SK-N-SH treated with all-trans-retinoic acid at 6 μM for 48 hours (cell line): Measurements from ENCODE around the gene ATG10.

Experiments
- ATAC-seq: fragments of 200-7000 bp; cut with Tn5 transposase; 3 replicates; pipeline ENCODE4 v1.9.1; 2020; ENCODE audit warnings: mild to moderate bottlenecking, moderate library complexity
- ARNTL ChIP-seq: fragments of 450-650 bp; formaldehyde crosslinking; IDR thresholded peaks from 2 replicates; pipeline ENCODE4 v1.5.0; 2020; ENCODE audit warnings: low read depth, mild to moderate bottlenecking, moderate library complexity, borderline replicate concordance
- BACH2 ChIP-seq: fragments of 250-450 bp; sonication (Bioruptor Pico); IDR thresholded peaks from 2 replicates; pipeline ENCODE4 v1.9.0; 2021; ENCODE audit warnings: mild to moderate bottlenecking, borderline replicate concordance
- CREB5 ChIP-seq: fragments of 250-450 bp; sonication (Bioruptor Pico); IDR thresholded peaks from 2 replicates; pipeline ENCODE4 v1.5.1; 2020; ENCODE audit warnings: low read depth, mild to moderate bottlenecking, moderate library complexity
- CSDC2 ChIP-seq: fragments of 250-450 bp; sonication (Bioruptor Pico); IDR thresholded peaks from 2 replicates; pipeline ENCODE4 v1.5.0; 2020; ENCODE audit warnings: mild to moderate bottlenecking, moderate library complexity
- CSRNP3 ChIP-seq: fragments of 250-450 bp; sonication (Bioruptor Pico); IDR thresholded peaks from 2 replicates; pipeline ENCODE4 v1.5.1; 2021; ENCODE audit warnings: mild to moderate bottlenecking, moderate library complexity
- ESRRG ChIP-seq: fragments of 250-450 bp; sonication (Bioruptor Pico); IDR thresholded peaks from 2 replicates; pipeline ENCODE4 v1.6.1; 2021; ENCODE audit warnings: mild to moderate bottlenecking
- GLIS3 ChIP-seq: fragments of 250-450 bp; sonication (Bioruptor Pico); IDR thresholded peaks from 2 replicates; pipeline ENCODE4 v1.5.0; 2020; ENCODE audit warnings: mild to moderate bottlenecking, moderate library complexity
- ISL1 ChIP-seq: fragments of 250-450 bp; sonication (Bioruptor Pico); IDR thresholded peaks from 2 replicates; pipeline ENCODE4 v2.1.2; 2022; ENCODE audit warnings: mild to moderate bottlenecking, moderate library complexity
- PATZ1 ChIP-seq: fragments of 250-450 bp; sonication (Bioruptor Pico); IDR thresholded peaks from 2 replicates; pipeline ENCODE4 v1.8.0; 2020; ENCODE audit warnings: mild to moderate bottlenecking, moderate library complexity, borderline replicate concordance
- POU6F1 ChIP-seq: fragments of 250-450 bp; sonication (Bioruptor Pico); IDR thresholded peaks from 2 replicates; pipeline ENCODE4 v1.8.0; 2021; ENCODE audit warnings: low read depth, mild to moderate bottlenecking, moderate library complexity, borderline replicate concordance
- PPARA ChIP-seq: fragments of 250-450 bp; sonication (Bioruptor Pico); IDR thresholded peaks from 2 replicates; pipeline ENCODE4 v1.5.0; 2020; ENCODE audit warnings: mild to moderate bottlenecking, borderline replicate concordance
- RARB ChIP-seq: fragments of 250-450 bp; sonication (Bioruptor Pico); IDR thresholded peaks from 2 replicates; pipeline ENCODE4 v1.8.0; 2021; ENCODE audit warnings: mild to moderate bottlenecking, moderate library complexity
- SNAI2 ChIP-seq: fragments of 250-450 bp; sonication (Bioruptor Pico); IDR thresholded peaks from 2 replicates; pipeline ENCODE4 v1.5.0; 2020; ENCODE audit warnings: mild to moderate bottlenecking, moderate library complexity
- TCF4 ChIP-seq: fragments of 250-450 bp; sonication (Bioruptor Pico); IDR thresholded peaks from 2 replicates; pipeline ENCODE4 v1.8.0; 2021; ENCODE audit warnings: mild to moderate bottlenecking, moderate library complexity, borderline replicate concordance
- TOX ChIP-seq: fragments of 250-450 bp; sonication (Bioruptor Pico); IDR thresholded peaks from 2 replicates; pipeline ENCODE4 v1.8.0; 2021; ENCODE audit warnings: mild to moderate bottlenecking, moderate library complexity, borderline replicate concordance
- TSHZ2 ChIP-seq: fragments of 250-450 bp; sonication (Bioruptor Pico); IDR thresholded peaks from 2 replicates; pipeline ENCODE4 v1.5.0; 2020; ENCODE audit warnings: mild to moderate bottlenecking, moderate library complexity
- ZC3H10 ChIP-seq: fragments of 250-450 bp; sonication (Bioruptor Pico); IDR thresholded peaks from 2 replicates; pipeline ENCODE4 v1.5.1; 2021; ENCODE audit warnings: mild to moderate bottlenecking, moderate library complexity
- ZFP3 ChIP-seq: fragments of 250-450 bp; sonication (Bioruptor Pico); IDR thresholded peaks from 2 replicates; pipeline ENCODE4 v1.5.0; 2020; ENCODE audit warnings: mild to moderate bottlenecking, moderate library complexity
- ZFP30 ChIP-seq: fragments of 450-650 bp; formaldehyde crosslinking; IDR thresholded peaks from 2 replicates; pipeline ENCODE4 v1.5.0; 2022; ENCODE audit warnings: mild to moderate bottlenecking, moderate library complexity
- ZNF565 ChIP-seq: fragments of 450-650 bp; formaldehyde crosslinking; conservative IDR thresholded peaks from 2 replicates; pipeline ENCODE4 v1.5.0; 2020; ENCODE audit warnings: low read depth, mild to moderate bottlenecking, moderate library complexity
- ZNF70 ChIP-seq: fragments of 450-650 bp; formaldehyde crosslinking; IDR thresholded peaks from 2 replicates; pipeline ENCODE4 v1.5.0; 2020; ENCODE audit warnings: mild to moderate bottlenecking, moderate library complexity
- ZNF8 ChIP-seq: fragments of 450-650 bp; formaldehyde crosslinking; IDR thresholded peaks from 2 replicates; pipeline ENCODE4 v1.5.0; 2020; ENCODE audit warnings: mild to moderate bottlenecking, moderate library complexity

The ATG10 gene

GRCh38 chr5:82151204-82151603, 179.4 kb downstream of the ATG10 start:
- no peak for TF ChIP-seq CSRNP3 (CRISPR knock-in tag)
- no peak for TF ChIP-seq CREB5 (CRISPR knock-in tag)
- no peak for TF ChIP-seq ZFP3 (CRISPR knock-in tag)
- no peak for TF ChIP-seq ZFP30 (CRISPR knock-in tag)
- no peak for TF ChIP-seq POU6F1 (CRISPR knock-in tag)
- no peak for TF ChIP-seq ZNF565 (CRISPR knock-in tag)

GRCh38 chr5:82151662-82152061, 179.8 kb downstream of the ATG10 start:
- TF ChIP-seq ZNF70 (CRISPR knock-in tag) (no peak), ZNF8 (no peak), POU6F1 (CRISPR knock-in tag) (no peak), CREB5 (CRISPR knock-in tag) (no peak), TSHZ2 (no peak), SNAI2 (CRISPR knock-in tag) (no peak), ZFP3 (CRISPR knock-in tag) (no peak), PPARA (CRISPR knock-in tag) (no peak), TCF4 (no peak), ZFP30 (CRISPR knock-in tag) (no peak), TOX (CRISPR knock-in tag) (no peak), BACH2 (CRISPR knock-in tag) (no peak), CSDC2 (no peak), RARB (CRISPR knock-in tag) (no peak), ESRRG (CRISPR knock-in tag) (no peak), GLIS3 (CRISPR knock-in tag) (no peak), ZC3H10 (CRISPR knock-in tag) (no peak), PATZ1 (CRISPR knock-in tag) (no peak), ISL1 (CRISPR knock-in tag) (no peak), ARNTL (no peak)
- ATAC-seq: no peak; the same call in 2 of the 3 replicates

More at GRCh38 chr5:82151204-82151603, 179.4 kb downstream of the ATG10 start:
- ATAC-seq: no peak
